H1 (cell line): Measurements from ENCODE around the gene PRSS22. TPM values are rescaled to one million over a fixed set of nuclear protein-coding genes. Genes with fewer than 3 reads are reported as not detected.

Experiments used
- CTCF ChIA-PET: fragments of 300-600 bp; sonication (Branson Sonifier 250); formaldehyde crosslinking; loops from one replicate; lab custom pipeline; 2021; ENCODE audit not compliant: partially characterized antibody; lab: Charles Lee
- POLR2A ChIA-PET: fragments of 300-600 bp; sonication (Branson Sonifier 250); formaldehyde crosslinking; loops from one replicate; lab custom pipeline; 2021; ENCODE audit warnings: inconsistent platforms; ENCODE audit not compliant: partially characterized antibody; lab: Charles Lee
- DNase-seq, 2 experiments: peaks; one replicate each; pipeline versions ENCODE4 v3.0.0 to v3.0.0-alpha.2; 2010 to 2022; ENCODE audit warnings: low spot score in 2 of 2, low read depth in 1 of 2, mixed read lengths in 1 of 2
- FAIRE-seq: peaks from 2 replicates; lab custom pipeline; 2011; peaks lifted over from hg19 to GRCh38; lab: Jason Lieb, UNC
- H2AFZ ChIP-seq: 2 replicates; pipeline ENCODE4 v1.8.1; 2012; ENCODE audit warnings: low read length, inconsistent platforms
- H2AK5ac ChIP-seq: 2 replicates; pipeline ENCODE4 v1.6.1; 2013; ENCODE audit warnings: low read depth, low read length
- H2BK120ac ChIP-seq: replicated peaks from 2 replicates; pipeline ENCODE3; 2013; ENCODE audit warnings: low read depth, low read length, inconsistent platforms
- H2BK12ac ChIP-seq: 2 replicates; pipeline ENCODE4 v1.6.1; 2013; ENCODE audit warnings: low read depth, low read length
- H2BK15ac ChIP-seq: 2 replicates; pipeline ENCODE4 v1.6.1; 2013; ENCODE audit warnings: low read length
- H2BK20ac ChIP-seq: 2 replicates; pipeline ENCODE4 v1.6.1; 2013; ENCODE audit warnings: low read length
- H2BK5ac ChIP-seq: 2 replicates; pipeline ENCODE4 v1.6.1; 2013; ENCODE audit warnings: low read depth, low read length
- H3K14ac ChIP-seq: 2 replicates; pipeline ENCODE4 v1.6.1; 2013; ENCODE audit warnings: inconsistent platforms; ENCODE audit not compliant: insufficient read length
- H3K18ac ChIP-seq: 2 replicates; pipeline ENCODE4 v1.6.1; 2013; ENCODE audit warnings: low read length; ENCODE audit errors: extremely low read depth
- H3K23ac ChIP-seq: 2 replicates; pipeline ENCODE4 v1.6.1; 2013; ENCODE audit warnings: inconsistent platforms; ENCODE audit not compliant: insufficient read length
- H3K23me2 ChIP-seq: 2 replicates; pipeline ENCODE4 v1.6.1; 2013; ENCODE audit warnings: low read depth, low read length
- H3K27ac ChIP-seq: 2 replicates; pipeline ENCODE4 v1.6.1; 2011; ENCODE audit warnings: low read depth, low read length, inconsistent platforms
- H3K27me3 ChIP-seq, 4 experiments: replicated peaks in 1 of 4; 1 replicate in 1 of 4; 2 replicates in 3 of 4; pipeline versions ENCODE4 v1.6.1 to v1.8.1; 2011 to 2013; ENCODE audit warnings: low read length in 3 of 4, mild to moderate bottlenecking in 3 of 4, inconsistent platforms in 2 of 4, mixed read lengths in 2 of 4, moderate library complexity in 1 of 4; ENCODE audit not compliant: control insufficient read depth in 3 of 4, insufficient read depth in 3 of 4; ENCODE audit errors: extremely low read depth in 1 of 4
- H3K36me3 ChIP-seq, 4 experiments: 2 replicates each; pipeline versions ENCODE4 v1.6.1 to v1.8.1; 2011 to 2013; ENCODE audit warnings: mild to moderate bottlenecking in 4 of 4, low read length in 3 of 4, moderate library complexity in 2 of 4, control low read depth in 1 of 4, inconsistent platforms in 1 of 4; ENCODE audit not compliant: insufficient read depth in 4 of 4, control insufficient read depth in 2 of 4
- H3K4ac ChIP-seq: replicated peaks from 2 replicates; pipeline ENCODE3; 2013; ENCODE audit warnings: low read length, low read depth, mixed read lengths, inconsistent platforms; ENCODE audit not compliant: insufficient read length
- H3K4me1 ChIP-seq, 4 experiments: replicated peaks in 1 of 4; 1 replicate in 1 of 4; 2 replicates in 3 of 4; pipeline versions ENCODE4 v1.6.1 to v1.8.1; 2011 to 2013; ENCODE audit warnings: low read length in 3 of 4, inconsistent platforms in 2 of 4, mixed read lengths in 1 of 4; ENCODE audit not compliant: insufficient read depth in 4 of 4, control insufficient read depth in 3 of 4
- H3K4me2 ChIP-seq, 2 experiments: 2 replicates each; pipeline versions ENCODE4 v1.6.1 to v1.8.1; 2011 to 2013; ENCODE audit warnings: low read depth in 2 of 2, low read length in 2 of 2, control low read depth in 1 of 2, inconsistent platforms in 1 of 2, mild to moderate bottlenecking in 1 of 2; ENCODE audit not compliant: insufficient read depth in 1 of 2
- H3K4me3 ChIP-seq, 4 experiments: fragments of 200-600, 300-600 bp in 1 of 4; sonication (generic), shearing (Covaris generic), sonication (Bioruptor Twin) in 1 of 4; 2 replicates each; pipeline versions ENCODE4 v1.5.1 to v1.8.1; 2011 to 2016; ENCODE audit warnings: low read length in 4 of 4, low read depth in 3 of 4, control low read depth in 2 of 4, inconsistent platforms in 2 of 4, mild to moderate bottlenecking in 2 of 4, mixed read lengths in 1 of 4, moderate library complexity in 1 of 4; ENCODE audit not compliant: insufficient read depth in 2 of 4; ENCODE audit errors: extremely low read depth in 1 of 4
- H3K56ac ChIP-seq: replicated peaks from 2 replicates; pipeline ENCODE3; 2013; ENCODE audit warnings: low read depth, mild to moderate bottlenecking, mixed read lengths, low read length, inconsistent platforms; ENCODE audit not compliant: insufficient read length
- H3K79me1 ChIP-seq: 2 replicates; pipeline ENCODE4 v1.6.1; 2013; ENCODE audit warnings: low read depth, low read length, control low read depth
- H3K79me2 ChIP-seq, 2 experiments: 2 replicates each; pipeline versions ENCODE4 v1.6.1 to v1.8.1; 2012 to 2013; ENCODE audit warnings: low read length in 2 of 2, mild to moderate bottlenecking in 2 of 2, inconsistent platforms in 1 of 2; ENCODE audit not compliant: insufficient read depth in 2 of 2, control insufficient read depth in 1 of 2
- H3K9ac ChIP-seq, 4 experiments: replicated peaks in 1 of 4; 1 replicate in 1 of 4; 2 replicates in 3 of 4; pipeline versions ENCODE4 v1.6.1 to v1.8.1; 2011 to 2013; ENCODE audit warnings: low read depth in 3 of 4, low read length in 3 of 4, control low read depth in 2 of 4, mild to moderate bottlenecking in 2 of 4, moderate library complexity in 2 of 4, inconsistent platforms in 1 of 4; ENCODE audit errors: extremely low read depth in 1 of 4
- H3K9me3 ChIP-seq, 2 experiments: 2 replicates each; pipeline versions ENCODE4 v1.6.1 to v1.8.1; 2012 to 2013; ENCODE audit warnings: mild to moderate bottlenecking in 2 of 2, moderate library complexity in 2 of 2, control low read depth in 1 of 2, inconsistent platforms in 1 of 2, low read depth in 1 of 2, low read length in 1 of 2, mixed read lengths in 1 of 2; ENCODE audit not compliant: insufficient read depth in 2 of 2
- H4K20me1 ChIP-seq, 2 experiments: replicated peaks in 1 of 2; 2 replicates each; pipeline versions ENCODE3 to v1.8.1; 2011 to 2013; ENCODE audit warnings: inconsistent platforms in 2 of 2, low read length in 2 of 2, mild to moderate bottlenecking in 1 of 2; ENCODE audit not compliant: insufficient read depth in 2 of 2, control insufficient read depth in 1 of 2
- H4K5ac ChIP-seq: 2 replicates; pipeline ENCODE4 v1.6.1; 2013; ENCODE audit warnings: low read length, low read depth, mixed read lengths, inconsistent platforms; ENCODE audit not compliant: insufficient read length
- H4K8ac ChIP-seq: 2 replicates; pipeline ENCODE4 v1.8.0; 2013; ENCODE audit warnings: mild to moderate bottlenecking, moderate library complexity, low read length, inconsistent platforms; ENCODE audit not compliant: insufficient read depth; ENCODE audit errors: extremely low read depth
- H4K91ac ChIP-seq: replicated peaks from 2 replicates; pipeline ENCODE3; 2013; ENCODE audit warnings: low read length, mixed read lengths, inconsistent platforms; ENCODE audit not compliant: insufficient read length
- MAFK ChIP-seq: IDR thresholded peaks from 2 replicates; pipeline ENCODE4 v1.6.1; 2012; ENCODE audit warnings: low read depth, mild to moderate bottlenecking, improper control_type of control experiment, low read length
- WGBS, 2 experiments: shearing (Covaris generic) in 1 of 2; methylation state at CpG; one replicate each; pipeline versions ENCODE4 v1.1.6 to v1.1.7; 2013 to 2015; ENCODE audit warnings: low lambda C conversion rate in 2 of 2, mixed read lengths in 2 of 2, inconsistent platforms in 1 of 2, low coverage in 1 of 2, missing lambda C conversion rate in 1 of 2; ENCODE audit not compliant: insufficient replicate concordance in 2 of 2, insufficient coverage in 1 of 2, insufficient read length in 1 of 2; ENCODE audit errors: extremely low coverage in 1 of 2, missing lambda C conversion rate in 1 of 2; 5-methylcytosine and 5-hydroxymethylcytosine counted together
- polyA plus RNA-seq, 7 experiments: library from polyadenylated mRNA; depleted of rRNA in 3 of 7; stranded (reverse) in 5 of 7; unstranded in 2 of 7; fragments of >200 nt in 5 of 7; fragments of 200-250 nt in 2 of 7; gene quantifications; 1 replicate in 5 of 7; 2 replicates in 1 of 7; 4 replicates in 1 of 7; pipeline versions ENCODE4 v1.2.1 to v1.2.3, GENCODE V29; 2011 to 2013; ENCODE audit warnings: missing spikeins in 2 of 7, mixed read lengths in 2 of 7
- total RNA-seq: library from RNA; stranded (reverse); fragmentation: NEBNext Ultra II Directional; extraction: Animal tissue kit (Norgen Biotek cat#: 25700); gene quantifications from 2 replicates; pipeline ENCODE4 v1.2.1, GENCODE V29; 2021

The PRSS22 gene
- total and polyA plus RNA-seq, 2 of the 8 experiments (the other 6 are each of a cell fraction or from before 2014, with no cell fraction given), result 4.0 to 4.4 TPM

- Histone ChIP-seq H3K56ac (no peak overlapping the region), H3K14ac (no peak overlapping the region), H2AFZ (peak overlapping the region; percentile 72; the same call in 1 of the 2 replicates), H3K27me3 (peaks cover 0 to 8% (median 7%) of the 10 kb centered on the region in 4 experiments; a peak in 4 of 7 replicates), H3K23ac (no peak overlapping the region), H3K79me1 (no peaks in the 10 kb centered on the region), H3K4me1 (no peaks in the 10 kb centered on the region; a peak in 1 of 7 replicates), H4K5ac (no peak overlapping the region), H2BK12ac (no peak overlapping the region)
- ChIA-PET CTCF (interaction anchor here (0.6 to 6.7 kb wide), 10 partner anchors 9 to 53 kb away, joined by 3 to 30 read pairs (median 3); partner anchors contain the start of gene FLYWCH2), POLR2A (interaction anchor here (0.8 to 1.0 kb wide), 2 partner anchors 8 to 35 kb away, joined by 3 read pairs; no protein-coding TSS in a partner anchor)
- no peak for TF ChIP-seq MAFK
- TF ChIP-seq, all 59 proteins: peak for 0
- H2BK15ac ChIP-seq, result no peak overlapping the region
- 76% methylated on average over 18 of the region's 21 CpGs; no CpG with 5 or more reads in 1 of the 2 experiments for WGBS, 2 experiments
- H2AK5ac ChIP-seq, result 0 out of 2 replicates have a peak overlapping the region, but pooled peaks have one; percentile 24
- no peak overlapping the region for H3K4me3 ChIP-seq
- DNase-seq (no peak), FAIRE-seq (no peak)
- H3K4me2 ChIP-seq, result no peak overlapping the region; a peak in 1 of 4 replicates
- no peaks in the 10 kb centered on the region for H3K9me3 ChIP-seq
- no peaks in the 10 kb centered on the region for H3K36me3 ChIP-seq
- no peak overlapping the region for H3K18ac ChIP-seq
- no peak overlapping the region for H3K27ac ChIP-seq
- no peak overlapping the region for H2BK120ac ChIP-seq
- no peak overlapping the region for H2BK5ac ChIP-seq
- H4K8ac ChIP-seq, result no peak overlapping the region
- H3K9ac ChIP-seq, result no peak overlapping the region
- no peak overlapping the region for H4K91ac ChIP-seq
- H3K79me2 ChIP-seq, result no peaks in the 10 kb centered on the region
- no peak overlapping the region for H3K4ac ChIP-seq
- no peaks in the 10 kb centered on the region for H4K20me1 ChIP-seq
- 0 out of 2 replicates have a peak overlapping the region, but pooled peaks have one; percentile 61 for H2BK20ac ChIP-seq
- no peaks in the 10 kb centered on the region; the same call in 1 of the 2 replicates for H3K23me2 ChIP-seq
These were observed 16.3 kb upstream of the PRSS22 start for GRCh38 chr16:2874032-2874911.
